ENCODE results near the gene RAPGEF1. TPM values are rescaled to one million over a fixed set of nuclear protein-coding genes. Genes with fewer than 3 reads are reported as not detected.

The RAPGEF1 gene
- total RNA-seq, 1 donor from 2014 or later = 76.8 TPM

GRCh38 chr9:131639769-131640437, 100.0 kb downstream of the RAPGEF1 start:
- H3K4me3 Mint-ChIP-seq (ENCODE audit: unreplicated experiment) = no peak overlapping the region
- H3K27ac Mint-ChIP-seq (ENCODE audit: unreplicated experiment) = no peak overlapping the region
- peaks cover 28% of the 10 kb centered on the region for H3K4me1 Mint-ChIP-seq (ENCODE audit: low read depth, unreplicated experiment)
- H3K4me2 ChIP-seq (ENCODE audit: low read length) = no peak overlapping the region
- H3K36me3 Mint-ChIP-seq (ENCODE audit: low read depth, unreplicated experiment) = peaks cover 11% of the 10 kb centered on the region
- DNase-seq (ENCODE audit: low read depth) (no peak), FAIRE-seq (no peak)
- H3K9ac ChIP-seq (ENCODE audit: low read length) = no peak overlapping the region
- TF ChIP-seq CTCF (IDR thresholded peaks at IDR 0.05; ENCODE audit: insufficient read depth, low read depth, low read length) (no peak), EZH2 (IDR thresholded peaks at IDR 0.05; ENCODE audit: insufficient read depth, low read length) (no peak)
- no peaks in the 10 kb centered on the region for H3K27me3 ChIP-seq (ENCODE audit: insufficient read depth, low read length)
- no peaks in the 10 kb centered on the region for H3K9me3 Mint-ChIP-seq (ENCODE audit: unreplicated experiment)
- H4K20me1 ChIP-seq (ENCODE audit: insufficient read depth, low read length) = peaks cover 8% of the 10 kb centered on the region
- no peak overlapping the region for H2AFZ ChIP-seq (ENCODE audit: low read depth, low read length)
- H3K9me3 ChIP-seq (ENCODE audit: insufficient read depth, low read depth, low read length) = no peaks in the 10 kb centered on the region
- no peaks in the 10 kb centered on the region for H3K79me2 ChIP-seq (ENCODE audit: insufficient read depth, low read length)
- no peak overlapping the region for H3K4me3 ChIP-seq (ENCODE audit: insufficient read depth, low read depth, low read length)
- peaks cover 4% of the 10 kb centered on the region for H3K36me3 ChIP-seq (ENCODE audit: insufficient read depth, low read length)
- H3K4me1 ChIP-seq (ENCODE audit: insufficient read depth, low read length) = peaks cover 11% of the 10 kb centered on the region
- no peak overlapping the region for H3K27ac ChIP-seq (ENCODE audit: low read depth, low read length)
- H3K27me3 Mint-ChIP-seq (ENCODE audit: low read depth, unreplicated experiment) = no peaks in the 10 kb centered on the region

- peaks cover 17% of the 10 kb centered on the region for H3K4me1 ChIP-seq (ENCODE audit: insufficient read depth, low read length)
- Mint-ChIP-seq H3K27me3 (ENCODE audit: low read depth, unreplicated experiment) (no peaks in the 10 kb centered on the region), H3K27ac (ENCODE audit: unreplicated experiment) (no peak overlapping the region), H3K36me3 (ENCODE audit: low read depth, unreplicated experiment) (peaks cover 7% of the 10 kb centered on the region), H3K4me1 (ENCODE audit: low read depth, unreplicated experiment) (peaks cover 38% of the 10 kb centered on the region), H3K4me3 (ENCODE audit: unreplicated experiment) (no peak overlapping the region), H3K9me3 (ENCODE audit: unreplicated experiment) (no peaks in the 10 kb centered on the region)
- H3K9ac ChIP-seq (ENCODE audit: low read length) = no peak overlapping the region
- H3K9me3 ChIP-seq (ENCODE audit: insufficient read depth, low read depth, low read length) = no peaks in the 10 kb centered on the region
- FAIRE-seq = no peak
- H3K79me2 ChIP-seq (ENCODE audit: insufficient read depth, low read length) = no peaks in the 10 kb centered on the region
- no peak overlapping the region for H2AFZ ChIP-seq (ENCODE audit: low read depth, low read length)
- no peaks in the 10 kb centered on the region for H3K27me3 ChIP-seq (ENCODE audit: insufficient read depth, low read length)
- H3K4me2 ChIP-seq (ENCODE audit: low read length) = no peak overlapping the region
- peaks cover 4% of the 10 kb centered on the region for H3K36me3 ChIP-seq (ENCODE audit: insufficient read depth, low read length)
- DNase-seq (ENCODE audit: low read depth) = no peak
- H3K27ac ChIP-seq (ENCODE audit: low read depth, low read length) = no peak overlapping the region
- no peak overlapping the region for H3K4me3 ChIP-seq (ENCODE audit: insufficient read depth, low read depth, low read length)
- H4K20me1 ChIP-seq (ENCODE audit: insufficient read depth, low read length) = peaks cover 7% of the 10 kb centered on the region
- TF ChIP-seq CTCF (IDR thresholded peaks at IDR 0.05; ENCODE audit: insufficient read depth, low read depth, low read length) (no peak), EZH2 (IDR thresholded peaks at IDR 0.05; ENCODE audit: insufficient read depth, low read length) (no peak)
Observed at GRCh38 chr9:131636593-131636992, 103.3 kb downstream of the RAPGEF1 start.

GRCh38 chr9:131635892-131636291, 104.0 kb downstream of the RAPGEF1 start:
- H3K9ac ChIP-seq (ENCODE audit: low read length) = peak overlapping the region; percentile 49
- peak overlapping the region; percentile 87 for H3K27ac Mint-ChIP-seq (ENCODE audit: unreplicated experiment)
- H3K4me3 ChIP-seq (ENCODE audit: insufficient read depth, low read depth, low read length) = no peak overlapping the region

More at GRCh38 chr9:131635892-131636291, 104.0 kb downstream of the RAPGEF1 start:
- FAIRE-seq (no peak), DNase-seq (ENCODE audit: low read depth) (no peak)
- peaks cover 44% of the 10 kb centered on the region for H3K4me1 Mint-ChIP-seq (ENCODE audit: low read depth, unreplicated experiment)
- peaks cover 4% of the 10 kb centered on the region for H3K36me3 ChIP-seq (ENCODE audit: insufficient read depth, low read length)
- no peaks in the 10 kb centered on the region for H3K27me3 ChIP-seq (ENCODE audit: insufficient read depth, low read length)
- H4K20me1 ChIP-seq (ENCODE audit: insufficient read depth, low read length) = peaks cover 7% of the 10 kb centered on the region
- no peak overlapping the region for H2AFZ ChIP-seq (ENCODE audit: low read depth, low read length)
- no peaks in the 10 kb centered on the region for H3K9me3 Mint-ChIP-seq (ENCODE audit: unreplicated experiment)
- H3K4me3 Mint-ChIP-seq (ENCODE audit: unreplicated experiment) = no peak overlapping the region
- peaks cover 17% of the 10 kb centered on the region for H3K4me1 ChIP-seq (ENCODE audit: insufficient read depth, low read length)
- no peaks in the 10 kb centered on the region for H3K27me3 Mint-ChIP-seq (ENCODE audit: low read depth, unreplicated experiment)
- TF ChIP-seq EZH2 (IDR thresholded peaks at IDR 0.05; ENCODE audit: insufficient read depth, low read length) (no peak), CTCF (IDR thresholded peaks at IDR 0.05; ENCODE audit: insufficient read depth, low read depth, low read length) (no peak)
- H3K79me2 ChIP-seq (ENCODE audit: insufficient read depth, low read length) = no peaks in the 10 kb centered on the region
- no peaks in the 10 kb centered on the region for H3K9me3 ChIP-seq (ENCODE audit: insufficient read depth, low read depth, low read length)
- peak overlapping the region; percentile 55 for H3K4me2 ChIP-seq (ENCODE audit: low read length)
- peaks cover 8% of the 10 kb centered on the region for H3K36me3 Mint-ChIP-seq (ENCODE audit: low read depth, unreplicated experiment)
- peak overlapping the region; percentile 76 for H3K27ac ChIP-seq (ENCODE audit: low read depth, low read length)

Data from astrocyte (in vitro differentiated cells and primary cell).